ENCODE results near the gene SEMA6D.

Gene SEMA6D

GRCh38 chr15:47742742-47743141 is 25.4 kb downstream of the SEMA6D start:
- Histone ChIP-seq H3K27me3 (no peaks in the 10 kb centered on the region), H3K4me1 (ENCODE audit: control insufficient read depth in 1 of 2, insufficient read depth in 1 of 2, low read depth in 1 of 2, low read length in 1 of 2) (no peaks in the 10 kb centered on the region), H3K36me3 (no peaks in the 10 kb centered on the region), H3K9me3 (no peaks in the 10 kb centered on the region), H3K27ac (no peak overlapping the region), H3K4me3 (ENCODE audit: low read depth in 1 of 2, low read length in 1 of 2) (no peak overlapping the region)
- TF ChIP-seq, protein P1, sequence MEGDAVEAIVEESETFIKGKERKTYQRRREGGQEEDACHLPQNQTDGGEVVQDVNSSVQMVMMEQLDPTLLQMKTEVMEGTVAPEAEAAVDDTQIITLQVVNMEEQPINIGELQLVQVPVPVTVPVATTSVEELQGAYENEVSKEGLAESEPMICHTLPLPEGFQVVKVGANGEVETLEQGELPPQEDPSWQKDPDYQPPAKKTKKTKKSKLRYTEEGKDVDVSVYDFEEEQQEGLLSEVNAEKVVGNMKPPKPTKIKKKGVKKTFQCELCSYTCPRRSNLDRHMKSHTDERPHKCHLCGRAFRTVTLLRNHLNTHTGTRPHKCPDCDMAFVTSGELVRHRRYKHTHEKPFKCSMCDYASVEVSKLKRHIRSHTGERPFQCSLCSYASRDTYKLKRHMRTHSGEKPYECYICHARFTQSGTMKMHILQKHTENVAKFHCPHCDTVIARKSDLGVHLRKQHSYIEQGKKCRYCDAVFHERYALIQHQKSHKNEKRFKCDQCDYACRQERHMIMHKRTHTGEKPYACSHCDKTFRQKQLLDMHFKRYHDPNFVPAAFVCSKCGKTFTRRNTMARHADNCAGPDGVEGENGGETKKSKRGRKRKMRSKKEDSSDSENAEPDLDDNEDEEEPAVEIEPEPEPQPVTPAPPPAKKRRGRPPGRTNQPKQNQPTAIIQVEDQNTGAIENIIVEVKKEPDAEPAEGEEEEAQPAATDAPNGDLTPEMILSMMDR (IDR thresholded peaks at IDR 0.05) = no peak

- no peaks in the 10 kb centered on the region for H3K36me3 ChIP-seq
- no peak overlapping the region for H3K4me3 ChIP-seq (ENCODE audit: low read depth in 1 of 2, low read length in 1 of 2)
- H3K9me3 ChIP-seq = no peaks in the 10 kb centered on the region
- no peaks in the 10 kb centered on the region for H3K4me1 ChIP-seq (ENCODE audit: control insufficient read depth in 1 of 2, insufficient read depth in 1 of 2, low read depth in 1 of 2, low read length in 1 of 2)
- H3K27me3 ChIP-seq = no peaks in the 10 kb centered on the region
- no peak overlapping the region for H3K27ac ChIP-seq
- TF ChIP-seq, protein P1 (IDR thresholded peaks at IDR 0.05) = no peak
Observed at GRCh38 chr15:47743385-47743784, 26.1 kb downstream of the SEMA6D start.

DNA sequence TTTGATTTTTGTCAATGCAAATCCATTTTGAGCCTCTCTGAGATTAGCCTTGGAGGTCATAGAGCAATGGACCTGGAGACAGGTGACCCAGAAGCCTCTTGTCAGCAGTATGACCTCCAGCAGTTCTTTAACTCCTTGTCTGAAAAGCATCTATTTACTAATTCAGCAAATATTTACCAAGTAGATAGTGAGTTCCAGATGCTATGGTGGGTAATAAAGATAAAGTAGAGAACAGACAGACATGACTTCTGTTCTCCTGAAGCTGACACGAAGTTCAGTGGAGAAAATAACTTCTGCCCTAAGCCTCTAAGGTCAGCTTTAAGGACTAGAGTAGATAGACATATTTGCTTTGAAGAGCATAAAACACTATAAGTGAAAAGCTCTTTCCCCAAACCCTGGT is 26.6 kb downstream of the SEMA6D start:
- TF ChIP-seq, protein P1 (IDR thresholded peaks at IDR 0.05) = no peak
- no peaks in the 10 kb centered on the region for H3K27me3 ChIP-seq

GRCh38 chr15:47744496-47744895 is 27.2 kb downstream of the SEMA6D start:
- Histone ChIP-seq H3K9me3 (no peaks in the 10 kb centered on the region), H3K4me1 (ENCODE audit: control insufficient read depth in 1 of 2, insufficient read depth in 1 of 2, low read depth in 1 of 2, low read length in 1 of 2) (no peaks in the 10 kb centered on the region), H3K4me3 (ENCODE audit: low read depth in 1 of 2, low read length in 1 of 2) (no peak overlapping the region), H3K27ac (no peak overlapping the region), H3K36me3 (no peaks in the 10 kb centered on the region), H3K27me3 (no peaks in the 10 kb centered on the region)
- TF ChIP-seq, protein P1 (IDR thresholded peaks at IDR 0.05) = no peak

More for the DNA sequence above, 26.6 kb downstream of the SEMA6D start:
- H3K27ac ChIP-seq = no peak overlapping the region
- no peak overlapping the region for H3K4me3 ChIP-seq (ENCODE audit: low read depth in 1 of 2, low read length in 1 of 2)
- no peaks in the 10 kb centered on the region for H3K36me3 ChIP-seq
- no peaks in the 10 kb centered on the region for H3K9me3 ChIP-seq
- no peaks in the 10 kb centered on the region for H3K4me1 ChIP-seq (ENCODE audit: control insufficient read depth in 1 of 2, insufficient read depth in 1 of 2, low read depth in 1 of 2, low read length in 1 of 2)

DNA sequence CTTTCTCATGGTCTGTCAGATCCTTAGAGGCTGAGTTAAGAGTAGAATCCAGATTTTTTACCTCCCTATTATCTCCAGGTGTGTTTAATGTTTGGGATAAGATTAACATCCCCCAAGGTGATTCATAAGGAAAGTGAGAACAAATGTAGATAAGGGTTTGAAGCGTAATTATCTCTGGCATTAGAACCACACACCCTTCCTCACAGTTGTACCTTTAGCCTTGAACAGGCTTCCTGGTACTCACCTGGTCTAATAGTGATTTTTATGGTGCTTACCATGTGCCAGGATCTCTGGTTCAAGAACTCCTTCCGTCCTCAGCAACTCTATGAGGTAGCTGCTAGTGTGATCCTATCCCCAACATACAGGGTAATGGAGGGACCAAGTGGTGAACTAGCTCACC is 27.7 kb downstream of the SEMA6D start:
- Histone ChIP-seq H3K4me1 (ENCODE audit: control insufficient read depth in 1 of 2, insufficient read depth in 1 of 2, low read depth in 1 of 2, low read length in 1 of 2) (no peaks in the 10 kb centered on the region), H3K36me3 (no peaks in the 10 kb centered on the region), H3K27ac (no peak overlapping the region), H3K4me3 (ENCODE audit: low read depth in 1 of 2, low read length in 1 of 2) (no peak overlapping the region), H3K9me3 (no peaks in the 10 kb centered on the region), H3K27me3 (no peaks in the 10 kb centered on the region)
- TF ChIP-seq, protein P1 (IDR thresholded peaks at IDR 0.05) = no peak

GRCh38 chr15:47746516-47746915 is 29.2 kb downstream of the SEMA6D start:
- H3K27me3 ChIP-seq = no peaks in the 10 kb centered on the region
- no peaks in the 10 kb centered on the region for H3K4me1 ChIP-seq (ENCODE audit: control insufficient read depth in 1 of 2, insufficient read depth in 1 of 2, low read depth in 1 of 2, low read length in 1 of 2)
- H3K36me3 ChIP-seq = no peaks in the 10 kb centered on the region
- no peak overlapping the region for H3K27ac ChIP-seq
- TF ChIP-seq, protein P1 (IDR thresholded peaks at IDR 0.05) = no peak
- no peaks in the 10 kb centered on the region for H3K9me3 ChIP-seq
- H3K4me3 ChIP-seq (ENCODE audit: low read depth in 1 of 2, low read length in 1 of 2) = no peak overlapping the region

Measured in neutrophil (primary cell).